GM19099 (cell line): ENCODE data around the gene DUSP2.

ENCODE experiments used
- POLR2A ChIP-seq: IDR thresholded peaks from 3 replicates; pipeline ENCODE4 v1.6.1; 2011; ENCODE audit warnings: low read depth; ENCODE audit not compliant: insufficient read length; ENCODE audit errors: extremely low read depth

Gene DUSP2

GRCh38 chr2:96108151-96108540 is 37.1 kb downstream of the DUSP2 start:
- no peak for TF ChIP-seq POLR2A

DNA sequence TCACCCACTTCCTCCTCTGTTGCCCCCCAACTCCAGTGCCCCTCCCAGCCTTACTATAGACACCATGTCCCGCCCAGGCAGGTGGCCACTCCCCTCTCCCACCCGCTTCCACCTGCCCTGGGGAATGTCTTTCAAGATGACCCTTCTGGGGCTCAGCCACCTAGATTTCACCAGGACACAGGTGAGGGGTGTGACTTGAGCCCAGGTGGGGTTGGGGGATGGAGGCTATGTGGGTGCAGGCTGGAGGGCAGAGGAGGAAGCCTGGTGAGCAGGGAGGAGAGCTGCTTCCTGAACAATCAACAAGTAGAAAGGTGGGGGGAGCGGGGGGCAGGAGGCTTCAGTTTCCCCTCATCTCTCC is 37.6 kb downstream of the DUSP2 start:
- TF ChIP-seq POLR2A = no peak

- no peak for TF ChIP-seq POLR2A
Measured at GRCh38 chr2:96106991-96107707, 38.1 kb downstream of the DUSP2 start.

DNA sequence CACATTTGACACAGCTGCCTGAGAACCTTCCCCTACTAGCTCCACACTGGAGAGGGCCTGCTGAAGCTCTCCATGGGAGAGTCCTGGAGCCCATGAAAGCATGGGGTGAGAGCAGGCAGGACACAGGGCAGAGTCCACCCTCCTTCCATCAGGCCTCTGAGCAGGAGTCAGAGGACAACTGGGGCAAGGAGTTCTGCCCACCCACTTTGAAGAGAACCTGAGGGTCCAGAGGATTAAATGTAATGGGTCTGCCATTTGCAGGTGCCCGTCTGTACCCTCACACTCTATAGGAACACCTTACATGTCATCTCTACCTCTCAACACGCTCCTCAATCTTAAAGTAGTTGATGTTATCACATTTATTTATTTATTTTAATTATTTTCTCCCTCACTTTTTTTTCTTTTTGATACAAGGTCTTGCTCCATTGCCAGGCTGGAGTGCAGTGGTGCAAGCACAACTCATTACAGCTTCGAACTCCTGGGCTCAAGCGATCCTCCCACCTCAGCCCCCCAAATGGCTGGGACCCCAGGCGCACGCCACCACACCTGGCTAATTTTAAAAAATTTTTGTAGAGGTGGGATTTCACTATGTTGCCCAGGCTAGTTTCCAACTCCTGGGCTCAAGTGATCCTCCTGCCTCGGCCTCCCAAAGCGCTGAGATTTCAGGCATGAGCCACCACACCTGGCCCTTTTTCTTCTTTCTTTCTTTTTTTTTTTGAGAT is 39.1 kb downstream of the DUSP2 start:
- no peak for TF ChIP-seq POLR2A

DNA sequence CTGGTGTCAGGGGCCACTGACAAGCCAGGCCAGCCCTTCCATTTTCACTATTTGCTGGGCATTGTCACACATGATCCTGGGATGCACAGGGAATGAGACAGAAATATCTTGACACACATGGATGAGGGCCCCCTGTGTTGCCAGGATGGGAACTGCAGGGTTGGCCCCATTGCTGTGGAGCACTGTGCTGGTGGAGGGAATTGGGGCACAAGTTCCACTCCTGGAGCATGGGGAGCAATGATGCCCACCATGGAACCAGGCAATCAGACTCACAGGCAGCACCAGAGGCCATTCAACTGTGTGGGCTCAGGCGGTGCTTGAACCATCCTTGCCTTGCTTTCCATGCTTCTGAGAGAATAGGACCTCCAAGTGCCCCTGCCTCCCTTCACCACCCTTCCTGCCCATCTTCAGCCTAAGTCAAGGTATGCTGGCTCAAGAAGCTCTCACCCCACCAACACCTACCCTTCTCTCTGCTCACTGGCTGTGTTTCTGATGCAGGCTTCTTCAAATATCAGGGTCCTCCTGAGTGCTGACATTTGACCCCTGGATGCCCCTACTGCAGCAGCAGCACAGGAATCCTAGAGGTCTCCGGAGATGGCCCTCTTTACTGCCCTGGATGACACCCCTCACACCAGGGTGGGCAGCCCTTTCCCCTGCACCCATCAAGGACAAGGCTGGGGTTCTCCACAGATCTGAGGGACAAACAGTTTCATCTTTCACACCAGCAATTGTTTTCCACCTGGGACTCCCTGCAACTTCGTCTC is 39.9 kb downstream of the DUSP2 start:
- no peak for TF ChIP-seq POLR2A

- TF ChIP-seq POLR2A = no peak
Measured at GRCh38 chr2:96104487-96104861, 40.8 kb downstream of the DUSP2 start.

DNA sequence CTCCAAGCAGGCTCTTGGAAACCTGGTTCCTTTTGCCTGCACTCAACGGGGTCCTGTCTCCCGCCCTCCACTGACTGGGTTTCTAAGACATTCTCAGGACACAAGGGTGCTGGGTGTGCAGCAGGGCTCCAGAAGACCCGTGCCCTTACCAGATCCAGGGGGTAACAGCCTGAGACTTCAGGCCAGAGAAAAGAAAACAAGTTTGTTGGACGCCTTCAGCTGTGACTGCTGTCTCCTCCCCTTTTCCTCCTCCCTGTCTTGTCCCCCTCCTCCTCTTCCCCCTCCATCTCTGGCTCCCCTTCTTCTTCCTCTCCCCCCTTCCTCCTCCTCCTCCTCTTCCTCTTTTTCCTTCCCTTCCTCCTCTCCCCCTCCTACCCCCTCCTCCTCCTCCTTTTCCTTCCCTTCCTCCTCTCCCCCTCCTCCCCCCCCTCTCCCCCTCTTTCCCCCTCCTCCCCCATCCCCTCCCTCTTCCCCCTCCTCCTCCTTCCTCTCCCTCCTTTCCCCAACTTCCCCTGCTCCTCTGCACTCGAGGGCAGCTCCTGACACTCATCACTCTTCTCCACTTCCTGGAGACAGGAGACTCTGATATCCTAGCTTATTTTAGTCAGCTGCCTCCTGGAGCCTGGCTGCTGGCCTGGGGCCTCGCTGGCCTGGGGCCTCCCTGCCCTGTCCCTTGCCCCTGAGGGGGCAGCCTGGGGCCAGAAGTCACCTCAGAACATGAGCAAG is 41.3 kb downstream of the DUSP2 start:
- TF ChIP-seq POLR2A = no peak

DNA sequence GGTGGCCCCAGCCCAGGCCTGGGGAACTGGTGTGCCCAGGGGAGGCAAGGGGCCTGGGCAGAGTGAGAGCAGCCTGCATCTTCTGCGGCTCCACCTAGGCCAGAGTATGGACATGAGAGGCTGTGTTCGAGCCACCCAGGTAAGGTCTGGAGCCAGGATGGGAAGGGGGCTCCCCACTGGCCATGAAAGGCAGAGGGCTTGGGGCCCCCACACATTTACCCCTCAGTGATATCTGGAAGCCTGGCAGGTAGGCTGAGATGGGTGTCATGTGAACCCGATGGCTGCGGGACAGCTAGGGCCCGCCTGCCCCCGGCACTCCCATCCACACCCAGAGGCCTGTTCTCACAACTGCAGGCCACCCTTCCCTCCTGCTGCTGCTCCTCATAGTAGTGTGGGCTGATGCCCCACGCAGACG is 42.0 kb downstream of the DUSP2 start:
- TF ChIP-seq POLR2A = no peak

- no peak for TF ChIP-seq POLR2A
Measured at GRCh38 chr2:96102596-96103186, 42.5 kb downstream of the DUSP2 start.

- no peak for TF ChIP-seq POLR2A
Measured at GRCh38 chr2:96100893-96101304, 44.3 kb downstream of the DUSP2 start.

DNA sequence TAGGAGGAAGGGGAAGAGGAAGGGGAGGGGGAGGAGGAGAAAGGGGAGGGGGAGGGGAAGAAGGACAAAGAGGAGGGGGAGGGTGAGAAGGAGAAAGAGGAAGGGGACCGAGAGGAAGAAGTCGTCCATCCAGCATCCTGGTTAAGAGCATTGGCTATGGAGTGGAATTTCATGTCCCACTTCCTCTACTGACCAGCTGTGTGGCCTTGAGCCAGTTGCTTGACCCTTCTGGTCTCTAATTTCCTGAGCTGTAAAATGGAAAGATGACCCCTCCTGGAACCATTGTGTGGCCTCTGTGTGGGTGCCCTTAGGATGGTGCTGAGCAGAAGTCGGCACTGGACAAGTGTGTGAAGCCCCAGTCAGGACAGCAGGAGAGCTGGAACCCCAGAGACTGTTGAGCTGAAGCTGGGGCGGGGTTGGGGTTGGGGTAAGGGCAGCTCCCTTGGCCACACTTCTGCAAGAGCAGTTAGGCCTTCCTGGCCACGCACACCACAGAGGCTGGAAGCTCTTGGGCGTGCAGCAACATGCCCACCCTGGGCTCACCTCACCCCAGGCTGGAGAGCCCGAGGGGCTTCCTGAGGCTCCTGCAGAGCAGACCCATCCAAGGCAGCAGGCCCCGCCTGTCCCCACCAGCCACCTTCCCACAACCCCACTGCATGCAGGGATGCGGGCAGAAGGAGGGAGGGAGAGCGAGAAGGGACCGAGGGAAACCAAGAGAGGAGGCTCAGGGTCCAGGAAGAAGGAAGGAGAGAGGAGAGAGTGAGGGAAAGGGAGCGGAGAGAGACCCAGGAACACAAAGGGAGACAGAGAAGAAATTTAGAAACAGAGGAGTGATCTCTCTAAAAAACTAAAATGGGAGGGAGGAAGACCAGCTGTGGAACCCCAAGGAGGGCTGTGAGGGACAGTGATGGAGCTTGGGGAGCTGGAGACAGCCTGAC is 45.1 kb downstream of the DUSP2 start:
- no peak for TF ChIP-seq POLR2A

DNA sequence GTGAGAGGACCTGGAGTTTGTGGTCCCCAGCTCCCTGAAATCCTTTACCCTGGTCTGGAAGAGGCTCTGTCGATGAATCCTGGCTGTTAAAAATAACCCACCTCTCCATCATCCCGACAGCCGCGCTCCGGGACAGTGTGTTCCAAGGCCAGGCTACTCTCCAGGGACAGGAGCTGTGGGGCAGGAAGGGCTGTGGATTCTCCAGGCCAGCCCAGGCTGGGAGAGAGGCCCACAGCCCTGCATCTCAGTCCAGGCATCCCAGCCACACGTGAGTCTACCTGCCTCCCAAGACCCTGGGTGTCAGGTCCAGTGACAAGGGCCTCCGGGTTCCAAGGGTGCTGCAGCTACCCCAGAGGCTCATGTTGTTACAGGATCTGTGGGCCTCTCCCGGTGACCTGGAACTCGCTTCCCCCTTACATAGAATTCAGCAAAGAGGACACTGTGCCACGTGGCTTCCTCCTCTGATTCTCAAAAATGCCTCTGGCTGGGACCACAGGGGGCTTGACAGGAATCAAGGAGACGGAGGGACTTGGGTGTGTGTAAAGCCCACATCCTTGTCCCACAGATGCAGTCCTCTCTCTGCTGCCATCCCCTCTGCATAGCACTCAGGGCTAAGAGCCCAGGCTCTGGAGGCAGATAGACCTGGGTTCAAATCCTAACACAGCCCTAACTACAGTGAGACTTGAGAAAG is 46.2 kb downstream of the DUSP2 start:
- no peak for TF ChIP-seq POLR2A
